HEK293 (cell line): Measurements from ENCODE around the gene CCDC141.

ENCODE experiments used
- CTCF ChIA-PET: fragments of 350-600 bp; formaldehyde crosslinking; extraction: SDS; loops from one replicate; lab custom pipeline; 2021; ENCODE audit warnings: antibody characterized with exemption; lab: Yijun Ruan, JAX
- POLR2A ChIA-PET: fragments of 300-600 bp; formaldehyde crosslinking; extraction: SDS; loops from one replicate; lab custom pipeline; 2020; ENCODE audit warnings: antibody characterized with exemption, inconsistent platforms; lab: Yijun Ruan, JAX
- H3K27ac ChIP-seq: fragments of 200-500 bp; sonication (Bioruptor generic); 2 replicates; pipeline ENCODE4 v1.5.1; 2014; ENCODE audit warnings: low read depth, low read length, control low read depth, inconsistent platforms; ENCODE audit errors: extremely low read depth
- H3K36me3 ChIP-seq, 2 experiments: fragments of 200-500 bp in 1 of 2; sonication (Bioruptor generic) in 1 of 2; 1 replicate in 1 of 2; 2 replicates in 1 of 2; pipeline ENCODE4 v1.5.1; 2014 to 2017; ENCODE audit warnings: inconsistent platforms in 2 of 2, low read length in 2 of 2; ENCODE audit not compliant: control insufficient read depth in 2 of 2, insufficient read depth in 1 of 2
- H3K4me1 ChIP-seq: fragments of 200-500 bp; sonication (Bioruptor generic); 2 replicates; pipeline ENCODE4 v1.5.1; 2014; ENCODE audit warnings: mild to moderate bottlenecking, low read length, inconsistent platforms; ENCODE audit not compliant: control insufficient read depth, insufficient read depth
- H3K4me3 ChIP-seq: 2 replicates; pipeline ENCODE4 v1.5.1; 2011; ENCODE audit warnings: low read depth, mild to moderate bottlenecking, control low read depth, low read length, moderate library complexity
- H3K9me3 ChIP-seq: fragments of 200-500 bp; sonication (Bioruptor generic); 2 replicates; pipeline ENCODE4 v1.5.1; 2014; ENCODE audit warnings: low read depth, low read length, inconsistent platforms; ENCODE audit not compliant: control insufficient read depth, insufficient read depth
- BCL11A ChIP-seq: fragments of 450-650 bp; formaldehyde crosslinking; IDR thresholded peaks from 2 replicates; pipeline ENCODE4 v1.5.1; 2016; ENCODE audit warnings: low read depth, missing biosample characterization, missing genetic modification characterization
- GLIS1 ChIP-seq: fragments of 450-650 bp; formaldehyde crosslinking; IDR thresholded peaks from 2 replicates; pipeline ENCODE4 v1.5.1; 2016; ENCODE audit warnings: missing biosample characterization, missing genetic modification characterization
- PRDM10 ChIP-seq: fragments of 450-650 bp; formaldehyde crosslinking; IDR thresholded peaks from 2 replicates; pipeline ENCODE4 v1.5.1; 2016; ENCODE audit warnings: missing biosample characterization, missing genetic modification characterization
- WT1 ChIP-seq: fragments of 450-650 bp; formaldehyde crosslinking; IDR thresholded peaks from 2 replicates; pipeline ENCODE4 v1.5.1; 2016; ENCODE audit warnings: missing biosample characterization, missing genetic modification characterization
- YY2 ChIP-seq: fragments of 450-650 bp; formaldehyde crosslinking; IDR thresholded peaks from 2 replicates; pipeline ENCODE4 v1.5.1; 2016; ENCODE audit warnings: missing biosample characterization, missing genetic modification characterization
- ZEB2 ChIP-seq: fragments of 450-650 bp; formaldehyde crosslinking; IDR thresholded peaks from 2 replicates; pipeline ENCODE4 v1.5.1; 2016; ENCODE audit warnings: missing biosample characterization, missing genetic modification characterization
- ZNF174 ChIP-seq: fragments of 450-650 bp; formaldehyde crosslinking; IDR thresholded peaks from 2 replicates; pipeline ENCODE4 v1.5.0; 2017; ENCODE audit warnings: missing biosample characterization, mild to moderate bottlenecking, missing genetic modification characterization
- ZNF184 ChIP-seq: fragments of 450-650 bp; IDR thresholded peaks from 2 replicates; pipeline ENCODE4 v1.5.1; 2018; ENCODE audit warnings: missing biosample characterization, mild to moderate bottlenecking, missing genetic modification characterization
- ZNF221 ChIP-seq: fragments of 450-650 bp; formaldehyde crosslinking; IDR thresholded peaks from 2 replicates; pipeline ENCODE4 v1.5.1; 2017; ENCODE audit warnings: missing biosample characterization, missing genetic modification characterization, borderline replicate concordance
- ZNF23 ChIP-seq: fragments of 450-650 bp; formaldehyde crosslinking; IDR thresholded peaks from 2 replicates; pipeline ENCODE4 v1.5.1; 2016; ENCODE audit warnings: missing biosample characterization, missing genetic modification characterization, borderline replicate concordance
- ZNF280D ChIP-seq: fragments of 450-650 bp; formaldehyde crosslinking; IDR thresholded peaks from 2 replicates; pipeline ENCODE4 v1.5.1; 2016; ENCODE audit warnings: missing biosample characterization, missing genetic modification characterization
- ZNF354C ChIP-seq: fragments of 450-650 bp; formaldehyde crosslinking; IDR thresholded peaks from 2 replicates; pipeline ENCODE4 v1.5.1; 2016; ENCODE audit warnings: missing biosample characterization, missing genetic modification characterization, low read depth, borderline replicate concordance
- ZNF473 ChIP-seq: fragments of 450-650 bp; formaldehyde crosslinking; IDR thresholded peaks from 2 replicates; pipeline ENCODE4 v1.5.1; 2017; ENCODE audit warnings: missing biosample characterization, missing genetic modification characterization
- ZNF518A ChIP-seq: fragments of 450-650 bp; formaldehyde crosslinking; conservative IDR thresholded peaks from 2 replicates; pipeline ENCODE4 v1.5.1; 2016; ENCODE audit warnings: low read depth, missing biosample characterization, missing genetic modification characterization
- ZNF580 ChIP-seq: fragments of 450-650 bp; formaldehyde crosslinking; IDR thresholded peaks from 2 replicates; pipeline ENCODE4 v1.5.1; 2016; ENCODE audit warnings: missing biosample characterization, missing genetic modification characterization
- ZNF623 ChIP-seq: fragments of 450-650 bp; formaldehyde crosslinking; IDR thresholded peaks from 2 replicates; pipeline ENCODE4 v1.5.1; 2016; ENCODE audit warnings: missing biosample characterization, missing genetic modification characterization
- ZNF843 ChIP-seq: fragments of 450-650 bp; formaldehyde crosslinking; IDR thresholded peaks from 2 replicates; pipeline ENCODE4 v1.5.1; 2016; ENCODE audit warnings: missing biosample characterization, missing genetic modification characterization
- ZSCAN30 ChIP-seq: fragments of 450-650 bp; IDR thresholded peaks from 2 replicates; pipeline ENCODE4 v1.5.1; 2018; ENCODE audit warnings: missing biosample characterization, mild to moderate bottlenecking, missing genetic modification characterization, moderate library complexity
- TF ChIP-seq, protein P1 (sequence below): fragments of 450-650 bp; formaldehyde crosslinking; IDR thresholded peaks from 2 replicates; pipeline ENCODE4; 2016; ENCODE audit warnings: missing biosample characterization, missing genetic modification characterization
- TF ChIP-seq, protein P2 (sequence below): fragments of 450-650 bp; formaldehyde crosslinking; IDR thresholded peaks from 2 replicates; pipeline ENCODE4 v1.5.1; 2016; ENCODE audit warnings: missing biosample characterization, missing genetic modification characterization

CCDC141 gene

DNA sequence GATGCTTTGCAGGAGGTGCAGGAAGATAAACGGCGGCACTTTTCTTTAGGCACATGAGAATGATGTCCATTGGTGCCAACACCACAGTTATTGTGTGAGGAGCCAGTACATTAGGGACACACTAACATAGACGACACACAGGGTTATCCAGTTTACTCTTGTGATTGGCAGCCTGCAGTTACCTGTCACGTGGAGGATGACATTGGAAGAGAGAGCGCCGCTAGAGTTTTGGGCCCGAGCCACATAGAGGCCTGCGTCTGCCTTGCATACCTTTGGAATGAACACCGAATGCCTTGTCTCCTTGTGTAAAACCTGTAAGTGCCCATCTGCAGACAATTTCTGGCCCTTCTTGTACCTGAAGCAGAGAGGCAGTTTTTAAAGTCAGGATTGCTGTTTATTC, 215.9 kb downstream of the CCDC141 start:
- no peak overlapping the region for H3K4me3 ChIP-seq
- no peak for TF ChIP-seq ZNF221 (tag by site-specific recombination)
- TF ChIP-seq, protein P1, sequence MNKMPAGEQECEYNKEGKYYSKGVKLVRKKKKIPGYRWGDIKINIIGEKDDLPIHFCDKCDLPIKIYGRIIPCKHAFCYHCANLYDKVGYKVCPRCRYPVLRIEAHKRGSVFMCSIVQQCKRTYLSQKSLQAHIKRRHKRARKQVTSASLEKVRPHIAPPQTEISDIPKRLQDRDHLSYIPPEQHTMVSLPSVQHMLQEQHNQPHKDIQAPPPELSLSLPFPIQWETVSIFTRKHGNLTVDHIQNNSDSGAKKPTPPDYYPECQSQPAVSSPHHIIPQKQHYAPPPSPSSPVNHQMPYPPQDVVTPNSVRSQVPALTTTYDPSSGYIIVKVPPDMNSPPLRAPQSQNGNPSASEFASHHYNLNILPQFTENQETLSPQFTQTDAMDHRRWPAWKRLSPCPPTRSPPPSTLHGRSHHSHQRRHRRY (tag by site-specific recombination): no peak
- TF ChIP-seq WT1 (tag by site-specific recombination): no peak
- TF ChIP-seq ZNF580: no peak
- TF ChIP-seq, protein P2, sequence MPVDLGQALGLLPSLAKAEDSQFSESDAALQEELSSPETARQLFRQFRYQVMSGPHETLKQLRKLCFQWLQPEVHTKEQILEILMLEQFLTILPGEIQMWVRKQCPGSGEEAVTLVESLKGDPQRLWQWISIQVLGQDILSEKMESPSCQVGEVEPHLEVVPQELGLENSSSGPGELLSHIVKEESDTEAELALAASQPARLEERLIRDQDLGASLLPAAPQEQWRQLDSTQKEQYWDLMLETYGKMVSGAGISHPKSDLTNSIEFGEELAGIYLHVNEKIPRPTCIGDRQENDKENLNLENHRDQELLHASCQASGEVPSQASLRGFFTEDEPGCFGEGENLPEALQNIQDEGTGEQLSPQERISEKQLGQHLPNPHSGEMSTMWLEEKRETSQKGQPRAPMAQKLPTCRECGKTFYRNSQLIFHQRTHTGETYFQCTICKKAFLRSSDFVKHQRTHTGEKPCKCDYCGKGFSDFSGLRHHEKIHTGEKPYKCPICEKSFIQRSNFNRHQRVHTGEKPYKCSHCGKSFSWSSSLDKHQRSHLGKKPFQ: no peak
- TF ChIP-seq YY2: no peak
- no peak for TF ChIP-seq ZNF23
- TF ChIP-seq ZNF184 (tag by site-specific recombination): no peak
- no peak for TF ChIP-seq ZNF518A (tag by site-specific recombination)
- TF ChIP-seq ZEB2 (tag by site-specific recombination): no peak
- TF ChIP-seq ZNF354C (tag by site-specific recombination): no peak
- TF ChIP-seq PRDM10 (tag by site-specific recombination): no peak
- TF ChIP-seq ZNF174: no peak
- no peak for TF ChIP-seq BCL11A (tag by site-specific recombination)
- TF ChIP-seq ZNF843 (tag by site-specific recombination): no peak
- TF ChIP-seq ZNF623: no peak
- TF ChIP-seq ZNF280D (tag by site-specific recombination): no peak
- no peak for TF ChIP-seq ZSCAN30
- TF ChIP-seq ZNF473 (tag by site-specific recombination): no peak
- no peak for TF ChIP-seq GLIS1 (tag by site-specific recombination)
- no peaks in the 10 kb centered on the region for H3K9me3 ChIP-seq
- H3K4me1 ChIP-seq: no peaks in the 10 kb centered on the region
- ChIA-PET CTCF (interaction anchor here (1.4 kb wide), 1 partner anchor 72 kb away, joined by 7 read pairs; no protein-coding TSS in a partner anchor), POLR2A (no interaction called here)
- H3K36me3 ChIP-seq: no peaks in the 10 kb centered on the region
- no peak overlapping the region for H3K27ac ChIP-seq
